Gastrocnemius medialis (tissue), 4 donors: ENCODE data around the gene IL1B.

Source experiments
- POLR2A ChIP-seq, 2 donors: fragments of 450-650 bp; IDR thresholded peaks; one replicate each; pipeline ENCODE4 v1.6.1; 2017; ENCODE audit warnings: antibody characterized with exemption in 2 of 2, mild to moderate bottlenecking in 2 of 2, moderate library complexity in 2 of 2
- TF ChIP-seq, protein P1 (sequence below), 5 experiments: fragments of 450-650 bp in 3 of 5; fragments of 200-600 bp in 2 of 5; sonication (generic) in 2 of 5; IDR thresholded peaks in 4 of 5; conservative IDR thresholded peaks in 1 of 5; 1 replicate in 4 of 5; 2 replicates in 1 of 5; pipeline ENCODE4 v1.5.1; 2016 to 2019; ENCODE audit warnings: antibody characterized with exemption in 5 of 5, mild to moderate bottlenecking in 3 of 5, moderate library complexity in 3 of 5

DNA sequence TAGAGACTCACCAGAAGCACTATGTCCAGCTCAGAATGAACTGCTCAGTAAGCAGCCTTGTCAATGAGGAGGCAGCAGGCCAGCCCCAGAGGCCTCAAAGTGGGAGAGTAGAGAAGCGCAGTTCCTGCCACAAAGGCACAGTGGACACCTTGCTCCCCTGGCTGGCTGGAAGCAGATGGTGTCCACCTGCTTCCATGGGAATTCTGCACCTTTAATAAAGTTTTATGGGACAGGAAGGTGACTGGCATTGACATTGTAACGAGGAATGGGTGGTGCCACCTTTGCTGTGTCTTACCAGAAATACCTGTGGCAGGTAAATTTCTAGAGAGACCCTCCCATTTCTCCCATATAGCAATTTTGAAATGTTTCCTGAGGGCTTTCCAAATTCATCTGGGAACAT, 6.7 kb upstream of the IL1B start:
- TF ChIP-seq, protein P1, sequence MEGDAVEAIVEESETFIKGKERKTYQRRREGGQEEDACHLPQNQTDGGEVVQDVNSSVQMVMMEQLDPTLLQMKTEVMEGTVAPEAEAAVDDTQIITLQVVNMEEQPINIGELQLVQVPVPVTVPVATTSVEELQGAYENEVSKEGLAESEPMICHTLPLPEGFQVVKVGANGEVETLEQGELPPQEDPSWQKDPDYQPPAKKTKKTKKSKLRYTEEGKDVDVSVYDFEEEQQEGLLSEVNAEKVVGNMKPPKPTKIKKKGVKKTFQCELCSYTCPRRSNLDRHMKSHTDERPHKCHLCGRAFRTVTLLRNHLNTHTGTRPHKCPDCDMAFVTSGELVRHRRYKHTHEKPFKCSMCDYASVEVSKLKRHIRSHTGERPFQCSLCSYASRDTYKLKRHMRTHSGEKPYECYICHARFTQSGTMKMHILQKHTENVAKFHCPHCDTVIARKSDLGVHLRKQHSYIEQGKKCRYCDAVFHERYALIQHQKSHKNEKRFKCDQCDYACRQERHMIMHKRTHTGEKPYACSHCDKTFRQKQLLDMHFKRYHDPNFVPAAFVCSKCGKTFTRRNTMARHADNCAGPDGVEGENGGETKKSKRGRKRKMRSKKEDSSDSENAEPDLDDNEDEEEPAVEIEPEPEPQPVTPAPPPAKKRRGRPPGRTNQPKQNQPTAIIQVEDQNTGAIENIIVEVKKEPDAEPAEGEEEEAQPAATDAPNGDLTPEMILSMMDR (IDR thresholded peaks at IDR 0.05 in 4 of 5, conservative IDR thresholded peaks at IDR 0.05 in 1 of 5): no peak
- no peak for TF ChIP-seq POLR2A (IDR thresholded peaks at IDR 0.05)
